Thyroid gland (tissue), 4 donors: ENCODE results near the gene FHIT.

Source experiments
- CTCF ChIP-seq, 6 experiments: fragments of 200-600 bp in 3 of 6; fragments of 450-650 bp in 3 of 6; sonication (generic) in 3 of 6; IDR thresholded peaks; one replicate each; pipeline ENCODE4 v1.5.1; 2016 to 2019; ENCODE audit warnings: antibody characterized with exemption in 6 of 6, mild to moderate bottlenecking in 2 of 6, inconsistent platforms in 1 of 6, moderate library complexity in 1 of 6
- POLR2A ChIP-seq, 2 donors: fragments of 450-650 bp; IDR thresholded peaks; one replicate each; pipeline ENCODE4 v1.6.1; 2017; ENCODE audit warnings: antibody characterized with exemption in 2 of 2, mild to moderate bottlenecking in 2 of 2, moderate library complexity in 1 of 2

- TF ChIP-seq CTCF (IDR thresholded peaks at IDR 0.05) (no peak), POLR2A (IDR thresholded peaks at IDR 0.05) (no peak)
Measured at GRCh38 chr3:59818033-59818918, 1433.0 kb downstream of the FHIT start.
